Measurements from ENCODE around the gene TENT4A.

The TENT4A gene

DNA sequence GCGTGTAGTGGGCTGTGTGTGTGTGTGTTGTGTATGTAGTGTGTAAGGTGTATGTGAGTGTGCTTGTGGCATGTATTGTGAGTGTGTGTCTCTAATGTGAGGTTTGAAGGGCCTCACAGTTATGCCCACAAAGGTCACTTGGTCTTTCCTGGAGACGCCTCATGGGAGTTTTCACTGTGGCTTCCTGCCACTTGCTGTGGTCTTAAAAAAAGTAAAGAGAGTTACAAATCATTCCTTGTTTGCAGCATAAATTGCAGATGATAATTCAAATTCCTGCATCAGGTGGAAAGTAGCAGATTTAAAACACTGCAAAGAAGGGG lies 72.6 kb downstream of the TENT4A start:
- no peak for DNase-seq (ENCODE audit: low read depth)
- TF ChIP-seq, protein P1, sequence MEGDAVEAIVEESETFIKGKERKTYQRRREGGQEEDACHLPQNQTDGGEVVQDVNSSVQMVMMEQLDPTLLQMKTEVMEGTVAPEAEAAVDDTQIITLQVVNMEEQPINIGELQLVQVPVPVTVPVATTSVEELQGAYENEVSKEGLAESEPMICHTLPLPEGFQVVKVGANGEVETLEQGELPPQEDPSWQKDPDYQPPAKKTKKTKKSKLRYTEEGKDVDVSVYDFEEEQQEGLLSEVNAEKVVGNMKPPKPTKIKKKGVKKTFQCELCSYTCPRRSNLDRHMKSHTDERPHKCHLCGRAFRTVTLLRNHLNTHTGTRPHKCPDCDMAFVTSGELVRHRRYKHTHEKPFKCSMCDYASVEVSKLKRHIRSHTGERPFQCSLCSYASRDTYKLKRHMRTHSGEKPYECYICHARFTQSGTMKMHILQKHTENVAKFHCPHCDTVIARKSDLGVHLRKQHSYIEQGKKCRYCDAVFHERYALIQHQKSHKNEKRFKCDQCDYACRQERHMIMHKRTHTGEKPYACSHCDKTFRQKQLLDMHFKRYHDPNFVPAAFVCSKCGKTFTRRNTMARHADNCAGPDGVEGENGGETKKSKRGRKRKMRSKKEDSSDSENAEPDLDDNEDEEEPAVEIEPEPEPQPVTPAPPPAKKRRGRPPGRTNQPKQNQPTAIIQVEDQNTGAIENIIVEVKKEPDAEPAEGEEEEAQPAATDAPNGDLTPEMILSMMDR (conservative IDR thresholded peaks at IDR 0.05; ENCODE audit: low read depth, low read length): no peak
- no peak overlapping the region for H3K4me3 ChIP-seq (ENCODE audit: low read length)

DNA sequence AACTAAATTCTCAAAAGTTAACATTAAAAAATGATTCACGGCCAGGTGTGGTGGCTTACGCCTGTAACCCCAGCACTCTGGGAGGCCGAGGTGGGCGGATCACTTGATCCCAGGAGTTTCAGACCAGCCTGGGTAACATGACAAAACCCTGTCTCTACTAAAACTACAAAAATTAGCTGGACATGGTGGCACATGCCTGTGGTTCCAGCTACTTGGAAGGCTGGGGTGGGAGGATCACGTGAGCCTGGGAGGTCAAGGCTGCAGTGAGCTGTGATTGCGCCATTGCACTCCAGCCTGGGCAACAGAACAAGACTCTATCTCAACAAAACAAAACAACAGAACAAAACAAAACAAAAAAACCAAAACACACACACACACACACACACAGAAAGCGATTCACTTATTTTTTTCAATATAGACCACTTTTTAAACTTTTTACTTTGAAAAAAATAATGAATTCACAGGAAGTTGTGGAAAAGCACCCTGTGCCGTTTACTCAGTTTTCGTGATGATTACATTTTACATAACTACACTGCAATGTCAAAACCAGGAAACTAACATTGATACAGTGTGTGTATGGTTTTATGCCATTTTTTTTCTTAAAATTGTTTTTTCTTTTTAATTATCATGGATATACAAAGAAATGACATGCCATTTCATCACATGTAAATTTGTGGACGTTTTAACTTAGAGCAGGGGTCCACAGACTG lies 73.7 kb downstream of the TENT4A start:
- no peak overlapping the region for H3K4me3 ChIP-seq (ENCODE audit: low read length)
- TF ChIP-seq, protein P1 (conservative IDR thresholded peaks at IDR 0.05; ENCODE audit: low read depth, low read length): no peak
- no peak for DNase-seq (ENCODE audit: low read depth)

DNA sequence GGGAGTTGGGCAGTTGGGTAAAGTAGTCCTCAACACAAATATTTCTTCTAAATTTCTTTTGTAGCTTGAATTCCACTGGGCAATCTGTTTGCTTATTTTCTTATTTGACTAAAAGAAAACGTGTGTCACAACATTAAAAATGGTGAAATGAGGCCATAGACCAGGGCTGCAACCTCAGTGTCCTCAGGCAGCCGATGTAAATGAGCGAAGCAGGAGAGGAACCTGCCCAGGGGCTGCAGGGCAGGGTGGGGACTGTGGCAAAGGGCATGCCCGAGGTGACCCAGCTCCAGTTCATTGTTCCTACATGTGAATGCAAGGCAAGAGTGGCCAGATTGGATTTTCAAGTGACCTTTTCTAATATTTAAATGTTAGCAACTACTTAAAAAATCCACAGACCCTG lies 74.7 kb downstream of the TENT4A start:
- H3K4me3 ChIP-seq (ENCODE audit: low read length): no peak overlapping the region
- no peak for DNase-seq (ENCODE audit: low read depth)
- TF ChIP-seq, protein P1 (conservative IDR thresholded peaks at IDR 0.05; ENCODE audit: low read depth, low read length): no peak

DNA sequence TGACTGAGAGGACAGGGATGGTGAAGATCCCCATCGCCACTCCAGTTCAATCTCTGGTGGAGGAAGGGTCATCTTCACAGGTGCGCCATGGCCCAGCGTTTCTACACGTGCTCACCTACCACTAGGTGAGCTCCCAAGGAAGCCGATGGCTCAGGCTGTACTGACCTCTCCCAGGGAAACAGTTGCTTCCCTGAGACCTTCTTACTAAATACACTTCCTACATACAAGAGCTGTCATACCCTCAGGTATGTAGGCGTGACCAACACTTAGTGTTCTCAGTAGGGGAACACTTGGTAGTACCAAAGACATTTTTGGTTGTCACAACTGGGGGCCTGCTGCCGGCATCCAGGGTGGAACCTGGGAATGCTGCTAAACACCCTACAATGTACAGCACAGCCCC lies 75.2 kb downstream of the TENT4A start:
- TF ChIP-seq, protein P1 (conservative IDR thresholded peaks at IDR 0.05; ENCODE audit: low read depth, low read length): no peak
- no peak overlapping the region for H3K4me3 ChIP-seq (ENCODE audit: low read length)
- no peak for DNase-seq (ENCODE audit: low read depth)

DNA sequence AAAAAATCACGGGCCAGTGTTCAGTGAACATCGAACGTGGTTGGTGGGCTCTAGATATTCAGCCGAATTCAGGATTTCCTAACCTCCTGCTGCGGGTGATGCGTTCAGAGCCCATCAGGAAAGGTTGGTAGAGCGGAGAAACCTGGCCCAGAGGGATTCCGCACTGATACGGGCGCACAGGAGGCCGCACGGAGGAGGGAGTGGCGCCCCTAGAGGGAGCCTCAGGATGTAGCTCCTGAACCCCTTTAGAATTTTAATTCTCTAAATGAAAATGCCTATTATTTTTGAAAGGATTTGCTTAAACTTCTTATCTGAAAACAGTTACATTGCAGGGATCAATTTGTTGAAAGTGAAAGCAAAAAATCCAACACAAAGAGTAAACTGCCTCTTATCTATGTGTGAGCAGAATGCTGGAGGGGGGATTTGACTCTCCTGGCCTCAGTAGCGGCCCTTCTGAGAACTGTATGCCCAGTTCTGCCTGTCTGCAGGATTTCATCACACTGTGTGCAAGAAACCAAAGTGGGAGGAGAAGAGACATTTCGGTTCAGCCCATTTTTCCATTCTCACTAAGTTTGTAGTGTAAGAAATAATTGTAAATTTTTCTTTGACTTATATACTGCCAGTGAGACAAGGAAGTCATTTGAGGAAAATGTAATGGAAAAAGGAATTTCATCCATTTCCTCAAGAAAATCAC lies 75.9 kb downstream of the TENT4A start:
- TF ChIP-seq, protein P1 (conservative IDR thresholded peaks at IDR 0.05; ENCODE audit: low read depth, low read length): no peak
- no peak for DNase-seq (ENCODE audit: low read depth)
- no peak overlapping the region for H3K4me3 ChIP-seq (ENCODE audit: low read length)

DNA sequence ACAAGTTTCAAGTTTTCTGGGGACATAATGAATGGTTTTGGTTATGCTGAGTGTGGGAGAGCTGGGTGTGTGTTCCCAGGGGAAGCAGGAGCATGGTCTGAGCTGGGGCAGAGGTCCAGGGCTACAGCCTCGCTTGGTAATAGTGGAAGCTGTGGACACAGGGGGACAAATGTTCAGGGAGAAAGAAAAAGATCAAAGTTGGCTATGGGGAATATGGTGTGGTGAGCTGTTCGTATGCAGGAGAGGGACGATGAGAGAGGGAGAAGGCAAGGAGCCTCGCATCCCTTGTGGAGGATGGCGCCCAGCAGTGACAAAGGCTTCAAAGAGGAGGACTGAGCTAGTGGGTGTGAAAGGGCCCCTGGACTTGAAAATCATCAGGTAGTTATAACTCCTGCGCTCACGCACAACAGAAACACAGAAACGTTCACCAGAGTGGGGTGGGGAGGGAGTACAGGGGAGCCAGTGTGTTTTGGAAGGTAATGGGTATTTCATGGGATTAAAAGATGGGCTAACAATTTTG lies 77.2 kb downstream of the TENT4A start:
- H3K4me3 ChIP-seq (ENCODE audit: low read length): no peak overlapping the region
- no peak for DNase-seq (ENCODE audit: low read depth)
- TF ChIP-seq, protein P1 (conservative IDR thresholded peaks at IDR 0.05; ENCODE audit: low read depth, low read length): no peak

DNA sequence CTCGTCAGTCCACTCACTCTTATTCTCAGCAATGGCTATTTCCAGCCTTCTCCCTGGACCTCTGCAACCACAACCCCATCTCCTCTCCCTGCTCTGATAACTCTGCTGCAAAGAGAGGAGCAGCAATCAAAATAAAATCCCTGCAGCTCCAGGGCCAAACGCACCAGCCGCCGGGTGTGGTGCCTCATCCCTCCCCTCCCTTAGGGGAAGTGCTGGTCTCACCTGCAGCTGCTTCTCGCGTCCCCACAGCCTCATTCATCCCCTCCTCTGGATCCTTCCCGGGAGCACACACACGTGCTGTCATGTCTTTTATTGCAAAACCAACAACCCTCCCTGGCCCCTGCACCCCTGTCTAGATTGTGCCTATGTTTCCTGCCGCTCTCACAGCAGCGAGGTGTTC lies 77.8 kb downstream of the TENT4A start:
- no peak overlapping the region for H3K4me3 ChIP-seq (ENCODE audit: low read length)
- no peak for DNase-seq (ENCODE audit: low read depth)
- TF ChIP-seq, protein P1 (conservative IDR thresholded peaks at IDR 0.05; ENCODE audit: low read depth, low read length): no peak
